HEK293 (cell line): ENCODE results near the gene INO80E.

Experiments used
- ZEB2 ChIP-seq: fragments of 450-650 bp; formaldehyde crosslinking; IDR thresholded peaks from 2 replicates; pipeline ENCODE4 v1.5.1; 2016; ENCODE audit warnings: missing biosample characterization, missing genetic modification characterization
- ZNF121 ChIP-seq: fragments of 450-650 bp; formaldehyde crosslinking; IDR thresholded peaks from 2 replicates; pipeline ENCODE4 v1.5.1; 2016; ENCODE audit warnings: missing biosample characterization, missing genetic modification characterization
- ZNF211 ChIP-seq: fragments of 450-650 bp; formaldehyde crosslinking; IDR thresholded peaks from 2 replicates; pipeline ENCODE4 v1.5.1; 2016; ENCODE audit warnings: low read depth, missing biosample characterization, missing genetic modification characterization
- ZNF223 ChIP-seq: fragments of 450-650 bp; formaldehyde crosslinking; IDR thresholded peaks from 2 replicates; pipeline ENCODE4 v1.5.1; 2016; ENCODE audit warnings: missing biosample characterization, missing genetic modification characterization
- ZNF239 ChIP-seq: fragments of 450-650 bp; formaldehyde crosslinking; IDR thresholded peaks from 2 replicates; pipeline ENCODE4 v1.5.1; 2016; ENCODE audit warnings: missing biosample characterization, missing genetic modification characterization
- TF ChIP-seq, protein P1 (sequence below): fragments of 450-650 bp; formaldehyde crosslinking; IDR thresholded peaks from 2 replicates; pipeline ENCODE4 v1.5.1; 2016; ENCODE audit warnings: missing biosample characterization, missing genetic modification characterization, low read depth

DNA sequence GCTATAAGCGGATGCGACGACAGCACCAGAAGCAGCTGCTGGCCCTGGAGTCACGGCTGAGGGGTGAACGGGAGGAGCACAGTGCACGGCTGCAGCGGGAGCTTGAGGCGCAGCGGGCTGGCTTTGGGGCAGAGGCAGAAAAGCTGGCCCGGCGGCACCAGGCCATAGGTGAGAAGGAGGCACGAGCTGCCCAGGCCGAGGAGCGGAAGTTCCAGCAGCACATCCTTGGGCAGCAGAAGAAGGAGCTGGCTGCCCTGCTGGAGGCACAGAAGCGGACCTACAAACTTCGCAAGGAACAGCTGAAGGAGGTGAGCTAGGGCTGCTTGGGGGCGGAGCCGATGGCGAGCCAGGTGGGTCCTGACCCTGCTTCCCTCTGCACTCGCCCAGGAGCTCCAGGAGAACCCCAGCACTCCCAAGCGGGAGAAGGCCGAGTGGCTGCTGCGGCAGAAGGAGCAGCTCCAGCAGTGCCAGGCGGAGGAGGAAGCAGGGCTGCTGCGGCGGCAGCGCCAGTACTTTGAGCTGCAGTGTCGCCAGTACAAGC is 10.7 kb upstream of the INO80E start:
- TF ChIP-seq ZNF121 (tag by site-specific recombination) (no peak), ZEB2 (tag by site-specific recombination) (no peak), ZNF211 (tag by site-specific recombination) (no peak), ZNF239 (tag by site-specific recombination) (no peak), ZNF223 (tag by site-specific recombination) (no peak)
- TF ChIP-seq, protein P1, sequence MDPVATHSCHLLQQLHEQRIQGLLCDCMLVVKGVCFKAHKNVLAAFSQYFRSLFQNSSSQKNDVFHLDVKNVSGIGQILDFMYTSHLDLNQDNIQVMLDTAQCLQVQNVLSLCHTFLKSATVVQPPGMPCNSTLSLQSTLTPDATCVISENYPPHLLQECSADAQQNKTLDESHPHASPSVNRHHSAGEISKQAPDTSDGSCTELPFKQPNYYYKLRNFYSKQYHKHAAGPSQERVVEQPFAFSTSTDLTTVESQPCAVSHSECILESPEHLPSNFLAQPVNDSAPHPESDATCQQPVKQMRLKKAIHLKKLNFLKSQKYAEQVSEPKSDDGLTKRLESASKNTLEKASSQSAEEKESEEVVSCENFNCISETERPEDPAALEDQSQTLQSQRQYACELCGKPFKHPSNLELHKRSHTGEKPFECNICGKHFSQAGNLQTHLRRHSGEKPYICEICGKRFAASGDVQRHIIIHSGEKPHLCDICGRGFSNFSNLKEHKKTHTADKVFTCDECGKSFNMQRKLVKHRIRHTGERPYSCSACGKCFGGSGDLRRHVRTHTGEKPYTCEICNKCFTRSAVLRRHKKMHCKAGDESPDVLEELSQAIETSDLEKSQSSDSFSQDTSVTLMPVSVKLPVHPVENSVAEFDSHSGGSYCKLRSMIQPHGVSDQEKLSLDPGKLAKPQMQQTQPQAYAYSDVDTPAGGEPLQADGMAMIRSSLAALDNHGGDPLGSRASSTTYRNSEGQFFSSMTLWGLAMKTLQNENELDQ (tag by site-specific recombination): no peak
